Cerebellar nuclear complex (tissue), 1 donor: ENCODE measurements around the gene PSMB3.
"Not testable (repeated sequence)": the region's sequence is repeated elsewhere in the genome, so short reads cannot be mapped to it uniquely, and the experiment has no call there.

Experiments
- DNase-seq, 2 experiments: peaks; one replicate each; lab custom pipeline; 2025; lab: John Stamatoyannopoulos, UW

PSMB3 gene

DNA sequence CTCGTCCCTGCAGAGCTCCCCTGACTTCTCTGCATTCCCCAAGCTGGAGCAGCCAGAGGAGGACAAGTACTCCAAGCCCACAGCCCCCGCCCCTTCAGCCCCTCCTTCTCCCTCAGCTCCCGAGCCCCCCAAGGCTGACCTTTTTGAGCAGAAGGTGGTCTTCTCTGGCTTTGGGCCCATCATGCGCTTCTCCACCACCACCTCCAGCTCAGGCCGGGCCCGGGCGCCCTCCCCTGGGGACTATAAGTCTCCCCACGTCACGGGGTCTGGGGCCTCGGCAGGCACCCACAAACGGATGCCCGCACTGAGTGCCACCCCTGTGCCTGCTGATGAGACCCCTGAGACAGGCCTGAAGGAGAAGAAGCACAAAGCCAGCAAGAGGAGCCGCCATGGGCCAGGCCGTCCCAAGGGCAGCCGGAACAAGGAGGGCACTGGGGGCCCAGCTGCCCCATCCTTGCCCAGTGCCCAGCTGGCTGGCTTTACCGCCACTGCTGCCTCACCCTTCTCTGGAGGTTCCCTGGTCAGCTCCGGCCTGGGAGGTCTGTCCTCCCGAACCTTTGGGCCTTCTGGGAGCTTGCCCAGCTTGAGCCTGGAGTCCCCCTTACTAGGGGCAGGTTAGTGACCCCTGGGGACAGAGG, 36.1 kb upstream of the PSMB3 start:
- no peak for DNase-seq

DNA sequence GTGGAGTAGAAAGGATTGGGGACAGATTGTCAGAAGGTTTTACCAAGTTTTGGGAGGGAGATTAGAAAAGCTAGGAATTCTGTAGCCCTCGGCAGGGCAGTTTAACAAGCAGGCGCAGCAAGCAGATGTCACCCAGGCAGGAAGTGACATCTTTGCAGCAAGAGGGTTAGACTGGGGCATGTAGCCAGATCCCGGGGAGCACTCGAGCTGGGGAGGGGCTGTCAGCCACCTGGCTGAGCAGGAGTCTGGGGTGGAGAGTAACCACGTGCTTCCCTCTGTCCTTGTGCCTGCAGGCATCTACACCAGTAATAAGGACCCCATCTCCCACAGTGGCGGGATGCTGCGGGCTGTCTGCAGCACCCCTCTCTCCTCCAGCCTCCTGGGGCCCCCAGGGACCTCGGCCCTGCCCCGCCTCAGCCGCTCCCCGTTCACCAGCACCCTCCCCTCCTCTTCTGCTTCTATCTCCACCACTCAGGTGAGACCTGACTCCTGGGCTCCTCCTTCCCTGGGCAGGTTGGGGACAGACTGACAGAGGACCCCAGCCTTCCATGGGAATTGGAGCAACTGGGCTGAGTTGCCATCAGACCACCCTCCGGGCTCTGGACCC, 35.3 kb upstream of the PSMB3 start:
- peak in 1 of 2 experiments; percentile 29 for DNase-seq

DNA sequence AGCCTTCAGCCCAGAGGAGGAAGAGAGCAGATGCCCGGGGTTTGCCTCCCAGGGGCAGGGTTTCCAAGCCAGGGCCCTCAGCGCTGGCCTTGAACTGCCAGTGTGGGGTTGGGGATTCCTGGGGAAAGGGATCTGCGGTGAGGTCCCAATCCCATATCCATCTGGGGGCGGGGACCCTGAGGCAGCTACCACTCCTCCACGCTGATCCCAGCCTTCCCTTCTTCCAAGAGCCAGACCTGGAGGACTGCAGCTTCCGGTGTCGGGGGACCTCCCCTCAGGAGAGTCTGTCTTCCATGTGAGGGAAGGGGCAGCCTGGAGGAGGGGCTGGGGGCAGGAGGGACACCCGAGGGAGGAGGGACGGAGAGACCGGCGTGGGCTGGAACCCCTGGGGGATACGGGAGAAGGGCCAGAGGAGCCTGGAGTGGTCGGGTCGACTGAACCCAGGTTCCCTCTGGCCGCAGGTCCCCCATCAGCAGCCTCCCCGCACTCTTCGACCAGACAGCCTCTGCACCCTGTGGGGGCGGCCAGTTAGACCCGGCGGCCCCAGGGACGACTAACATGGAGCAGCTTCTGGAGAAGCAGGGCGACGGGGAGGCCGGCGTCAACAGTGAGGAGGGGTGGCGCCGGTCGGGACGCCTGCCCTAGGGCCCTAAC, 33.1 kb upstream of the PSMB3 start:
- DNase-seq: no peak

DNA sequence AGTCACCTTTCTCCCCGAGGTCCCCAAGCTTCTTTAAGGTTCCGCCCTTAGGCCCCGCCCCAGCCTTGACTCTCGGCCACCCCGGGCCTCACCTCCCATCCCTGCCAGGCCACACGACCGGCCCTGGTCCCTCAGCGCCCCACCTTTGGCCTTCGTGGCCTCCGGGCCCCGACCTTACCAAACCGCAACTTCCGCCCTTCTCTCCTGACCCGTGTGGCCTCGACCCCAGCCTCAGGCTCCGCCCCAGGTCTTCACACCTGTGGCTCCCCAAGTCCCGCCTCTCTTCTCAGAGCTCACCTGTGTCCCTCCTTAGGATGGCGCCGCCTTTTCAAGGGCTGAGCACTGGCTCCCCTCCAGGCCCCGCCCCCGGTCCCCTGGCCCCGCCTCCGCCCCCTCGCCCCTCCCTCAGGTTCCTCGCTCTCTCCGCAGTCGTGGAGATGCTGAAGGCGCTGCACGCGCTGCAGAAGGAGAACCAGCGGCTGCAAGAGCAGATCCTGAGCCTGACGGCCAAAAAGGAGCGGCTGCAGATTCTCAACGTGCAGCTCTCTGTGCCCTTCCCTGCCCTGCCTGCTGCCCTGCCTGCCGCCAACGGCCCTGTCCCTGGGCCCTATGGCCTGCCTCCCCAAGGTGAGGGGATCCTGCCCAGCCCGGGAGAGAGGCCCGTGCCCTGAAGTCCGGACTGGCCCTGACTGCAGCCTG, 32.4 kb upstream of the PSMB3 start:
- no peak for DNase-seq

DNA sequence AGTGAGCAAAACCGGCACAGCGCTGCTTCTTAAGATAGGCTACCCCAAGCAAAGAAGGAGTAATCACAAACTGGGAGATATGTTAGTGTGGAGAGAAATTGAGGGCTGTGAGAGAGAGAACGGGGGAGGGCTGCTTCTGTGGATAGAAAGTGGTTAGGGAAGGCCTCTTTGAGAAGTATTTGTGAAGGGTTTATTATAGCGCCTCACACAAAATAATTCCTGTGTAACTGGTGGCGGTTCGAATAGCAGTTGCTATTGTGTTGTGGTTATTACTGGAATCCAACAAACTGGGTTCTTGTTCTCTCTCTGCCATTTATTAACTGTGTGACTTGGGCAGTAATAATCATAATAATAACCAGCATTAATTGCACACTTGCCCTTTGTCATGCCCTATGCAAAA, 31.6 kb upstream of the PSMB3 start:
- no peak for DNase-seq

DNA sequence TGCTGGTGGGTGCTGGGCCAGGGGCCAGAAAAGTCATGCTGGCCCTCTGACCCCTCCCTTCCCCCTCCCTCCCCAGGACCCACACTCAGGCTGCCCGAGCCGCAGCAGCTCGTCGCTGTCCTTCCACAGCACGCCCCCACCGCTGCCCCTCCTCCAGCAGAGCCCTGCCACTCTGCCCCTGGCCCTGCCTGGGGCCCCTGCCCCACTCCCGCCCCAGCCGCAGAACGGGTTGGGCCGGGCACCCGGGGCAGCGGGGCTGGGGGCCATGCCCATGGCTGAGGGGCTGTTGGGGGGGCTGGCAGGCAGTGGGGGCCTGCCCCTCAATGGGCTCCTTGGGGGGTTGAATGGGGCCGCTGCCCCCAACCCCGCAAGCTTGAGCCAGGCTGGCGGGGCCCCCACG, 30.7 kb upstream of the PSMB3 start:
- DNase-seq: no peak

DNA sequence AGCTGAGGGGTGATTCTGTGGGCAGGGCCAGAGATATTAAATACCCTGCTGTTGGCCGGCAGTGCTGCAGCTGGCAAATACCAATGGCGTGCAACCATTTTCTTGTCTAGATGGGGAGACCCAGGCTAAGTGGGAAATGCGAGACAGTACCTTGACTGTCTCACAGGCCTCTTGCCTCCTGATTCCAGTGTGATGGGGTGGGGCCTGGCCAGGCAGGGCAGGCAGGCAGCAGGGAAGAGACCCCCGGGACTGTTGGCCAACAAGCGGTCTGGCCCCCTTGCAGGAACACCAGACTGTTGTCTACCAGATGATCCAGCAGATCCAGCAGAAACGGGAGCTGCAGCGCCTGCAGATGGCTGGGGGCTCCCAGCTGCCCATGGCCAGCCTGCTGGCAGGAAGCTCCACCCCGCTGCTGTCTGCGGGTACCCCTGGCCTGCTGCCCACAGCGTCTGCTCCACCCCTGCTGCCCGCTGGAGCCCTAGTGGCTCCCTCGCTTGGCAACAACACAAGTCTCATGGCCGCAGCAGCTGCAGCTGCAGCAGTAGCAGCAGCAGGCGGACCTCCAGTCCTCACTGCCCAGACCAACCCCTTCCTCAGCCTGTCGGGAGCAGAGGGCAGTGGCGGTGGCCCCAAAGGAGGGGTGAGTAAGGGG, 28.1 kb upstream of the PSMB3 start:
- no peak for DNase-seq

DNA sequence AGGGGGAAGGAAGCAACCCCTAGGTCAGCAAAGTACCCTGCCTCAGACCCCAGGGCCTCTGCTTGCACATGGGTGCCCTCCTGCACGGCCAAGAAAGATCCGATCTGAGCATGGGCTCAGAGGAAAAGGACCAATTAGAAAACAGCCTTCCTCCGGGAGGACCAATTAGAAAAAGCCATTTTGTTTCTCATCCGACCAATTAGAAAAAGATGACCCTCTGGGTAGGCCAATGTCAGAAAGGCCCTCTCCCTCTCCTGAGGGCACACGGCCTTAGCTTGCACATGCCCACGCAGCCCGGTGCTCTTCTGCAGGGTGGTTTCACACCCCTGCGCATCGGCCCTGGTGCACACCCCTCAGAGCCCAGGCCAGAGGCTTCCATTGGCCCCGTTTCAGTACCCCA, 27.5 kb upstream of the PSMB3 start:
- DNase-seq: no peak

DNA sequence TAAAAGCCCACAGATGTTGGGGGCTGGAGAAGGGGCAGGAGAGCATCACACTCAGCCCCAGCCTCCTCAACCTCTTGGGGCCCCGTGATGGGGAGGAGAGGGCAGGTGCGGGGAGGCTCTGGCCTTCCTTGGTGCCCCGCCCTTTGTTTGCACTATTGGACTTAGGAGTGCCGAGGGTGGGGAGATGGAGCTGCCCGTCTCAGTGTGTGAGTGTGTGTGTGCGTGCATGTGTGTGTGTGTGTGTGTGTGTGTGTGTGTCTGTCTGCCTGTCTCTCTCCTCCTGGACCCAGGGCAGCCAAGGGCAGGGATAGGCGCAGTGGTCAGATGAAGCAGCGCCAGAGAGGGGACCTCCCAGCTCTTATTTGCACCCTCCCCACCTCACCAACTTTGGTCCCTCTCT, 26.4 kb upstream of the PSMB3 start:
- not testable (repeated sequence) for DNase-seq

DNA sequence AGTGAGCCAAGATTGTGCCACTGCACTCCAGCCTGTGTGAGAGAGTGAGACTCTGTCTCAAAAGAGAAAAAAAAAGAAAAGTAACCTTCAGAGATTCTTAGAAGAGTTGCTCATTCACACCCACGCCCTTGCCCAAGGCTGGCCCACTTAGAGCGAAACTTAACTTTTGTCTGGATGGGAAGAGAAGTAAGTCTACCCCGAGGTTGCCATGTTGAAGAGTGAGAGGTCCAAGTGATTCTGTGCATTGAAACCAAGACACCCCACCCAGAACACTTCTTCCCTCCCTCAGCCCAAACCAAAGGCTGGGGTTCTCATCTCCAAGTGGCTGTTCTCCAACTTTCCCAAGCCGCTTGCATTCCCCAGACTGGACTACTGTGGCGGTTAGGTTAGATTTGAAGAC, 24.8 kb upstream of the PSMB3 start:
- no peak for DNase-seq

DNA sequence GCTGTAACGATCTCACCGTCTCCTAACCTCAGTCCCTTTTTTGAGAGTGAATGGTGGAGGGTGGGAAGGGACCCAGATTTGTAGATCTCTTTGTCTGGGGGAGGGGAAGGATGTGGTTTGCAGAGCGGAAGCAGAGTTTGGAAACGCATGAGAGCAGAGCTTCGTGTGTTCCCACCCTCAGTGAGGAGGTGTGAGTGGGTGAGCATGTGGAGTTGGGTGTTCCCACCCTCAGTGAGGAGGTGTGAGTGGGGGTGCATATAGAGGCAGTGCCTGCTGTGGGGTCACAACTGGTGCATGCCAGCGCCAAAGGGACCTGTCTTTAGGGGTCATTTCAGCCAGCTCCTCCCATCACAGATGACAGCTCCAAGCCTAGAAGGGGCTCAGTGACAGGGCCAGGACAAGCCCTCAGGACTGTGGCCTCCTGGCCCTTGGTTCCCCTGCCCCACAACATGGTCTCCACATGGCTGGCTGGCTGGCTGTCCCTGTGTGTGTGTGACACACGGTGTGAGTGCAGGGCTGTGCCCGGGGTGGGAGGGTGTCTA, 24.2 kb upstream of the PSMB3 start:
- no peak for DNase-seq

DNA sequence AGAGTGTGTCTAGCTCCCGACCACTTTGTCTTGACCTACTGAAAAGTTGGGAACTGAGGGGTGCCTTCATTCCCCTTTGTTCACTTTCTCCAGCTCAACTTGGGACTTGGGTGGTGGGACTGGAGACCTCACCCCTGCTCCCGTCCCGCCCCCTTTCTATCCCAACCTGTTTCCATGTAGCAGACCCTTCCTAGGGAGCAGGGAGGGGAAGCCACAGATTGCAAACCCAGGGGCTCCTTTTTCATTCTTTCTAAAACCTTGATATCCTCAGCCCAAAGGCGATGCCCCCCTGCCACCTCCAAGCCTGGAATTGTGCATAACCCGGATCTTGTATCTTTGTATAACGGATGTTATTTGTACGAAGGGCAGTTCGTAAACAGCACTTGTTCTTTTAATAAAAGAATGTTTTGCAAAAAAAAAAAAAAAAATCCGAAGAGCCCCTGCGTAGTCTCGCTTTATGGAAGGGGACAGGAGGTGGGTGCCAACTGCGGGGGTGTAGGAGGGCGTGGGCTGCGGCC, 23.1 kb upstream of the PSMB3 start:
- DNase-seq: no peak

DNA sequence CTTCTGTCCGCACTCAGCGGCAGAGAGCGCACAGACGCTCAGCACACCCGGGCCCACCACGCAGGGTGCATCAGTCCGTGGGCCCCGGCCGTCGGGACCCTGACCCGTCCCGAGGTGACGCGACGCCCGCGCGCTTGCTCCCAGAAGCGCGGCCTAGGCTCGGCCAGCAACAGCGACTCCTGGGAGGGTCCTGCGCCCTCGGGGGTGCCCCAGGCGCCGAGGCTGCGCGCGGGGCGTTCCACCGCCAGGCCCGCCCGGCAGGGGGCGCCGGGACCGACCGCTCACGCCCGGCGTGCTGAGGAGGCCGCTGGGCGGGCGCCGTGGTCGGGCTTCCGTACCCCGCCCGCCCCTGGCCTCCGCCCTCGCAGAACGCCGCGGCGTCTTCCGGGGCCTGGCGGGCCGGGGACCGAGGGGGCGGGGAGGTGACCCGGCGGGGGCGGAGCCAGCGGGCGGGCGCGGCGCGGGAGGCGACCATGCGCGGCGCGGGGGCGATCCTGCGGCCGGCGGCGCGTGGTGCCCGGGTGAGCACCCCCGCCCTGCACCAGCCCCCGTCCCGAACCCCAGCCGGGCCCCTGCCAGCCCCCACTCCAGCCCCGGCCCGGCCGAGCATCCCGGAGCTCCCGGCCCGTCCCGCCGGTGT, 22.5 kb upstream of the PSMB3 start, which contains the start of gene CISD3:
CISD3 (plus strand) TSS at position 456 of the 640 bp plus-strand sequence; CDS start at position 474, 18 bp downstream.
- DNase-seq: no peak

DNA sequence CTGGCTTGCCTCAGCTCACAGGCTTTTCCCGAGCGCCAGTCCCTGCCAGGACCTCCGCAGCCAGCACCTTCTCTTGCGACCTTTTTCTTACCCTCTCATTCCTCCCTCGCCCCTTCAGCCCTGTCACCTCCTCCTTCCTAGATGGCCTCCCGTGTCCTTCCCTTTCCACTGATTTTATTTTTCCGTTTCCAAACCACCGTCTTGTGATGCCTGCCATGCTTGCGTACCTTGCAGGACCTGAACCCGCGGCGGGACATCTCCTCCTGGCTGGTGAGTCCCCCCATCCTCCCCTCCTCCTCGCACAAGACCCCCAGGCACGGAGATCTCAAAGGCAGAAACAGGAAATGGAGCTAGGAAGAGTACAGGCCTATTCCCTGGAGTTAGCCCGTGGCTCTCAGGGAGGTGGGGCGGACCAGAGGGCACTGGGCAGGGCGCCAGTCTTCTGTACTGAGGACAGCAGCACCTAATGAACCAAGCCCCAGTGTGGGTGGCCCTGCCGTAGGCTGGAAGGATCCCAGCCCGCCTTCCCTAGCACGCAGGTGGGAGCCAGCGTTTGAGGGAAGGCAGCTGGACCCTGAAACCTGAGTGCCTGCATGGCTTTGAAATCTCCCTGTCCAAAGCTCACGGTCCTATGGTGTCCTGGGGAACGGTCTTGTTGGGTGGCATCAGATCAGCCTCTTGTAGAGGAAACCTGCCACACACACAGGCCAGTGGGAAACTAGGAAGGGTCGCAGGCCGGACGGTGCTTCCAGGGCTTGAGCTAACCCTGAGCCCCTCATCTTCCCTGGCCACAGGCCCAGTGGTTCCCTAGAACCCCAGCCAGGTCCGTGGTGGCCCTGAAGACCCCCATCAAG, 21.8 kb upstream of the PSMB3 start:
- DNase-seq: no peak

DNA sequence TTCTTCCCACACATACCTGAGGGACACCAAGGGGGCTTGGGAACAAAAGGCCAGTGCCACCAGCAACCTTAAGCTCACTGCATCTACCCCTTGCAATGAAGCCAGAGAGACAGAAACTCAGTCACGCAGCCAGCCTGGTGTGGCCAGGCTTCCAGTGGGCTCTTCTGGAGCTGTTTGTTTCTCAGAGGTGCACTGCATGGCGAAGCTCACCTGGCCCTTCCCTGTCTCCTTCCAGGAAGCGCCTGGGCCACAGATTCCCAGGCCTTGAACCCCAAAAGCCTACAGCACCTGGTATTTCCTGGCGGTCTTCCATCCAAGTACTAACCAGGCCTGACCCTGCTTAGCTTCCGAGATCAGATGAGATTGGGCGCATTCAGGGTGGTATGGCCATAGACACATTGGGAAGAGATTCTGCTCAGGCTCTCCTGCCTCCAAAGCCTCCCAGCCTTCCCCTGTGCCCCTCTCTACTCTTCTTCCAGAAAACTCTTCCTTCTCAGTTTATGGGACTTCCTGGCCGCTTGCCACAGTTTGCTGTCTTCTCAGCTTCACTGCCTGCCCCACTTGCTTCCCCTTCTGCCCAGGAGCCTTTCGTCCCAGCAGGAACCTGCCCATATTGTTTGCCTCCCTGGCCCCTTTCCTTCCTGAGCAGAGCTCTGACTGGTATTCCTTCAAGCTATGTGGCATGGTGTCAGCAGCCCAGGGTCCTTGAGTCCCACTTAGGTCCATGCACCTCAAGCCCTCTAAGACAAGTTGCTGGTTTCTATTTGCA, 20.8 kb upstream of the PSMB3 start:
- DNase-seq: no peak

DNA sequence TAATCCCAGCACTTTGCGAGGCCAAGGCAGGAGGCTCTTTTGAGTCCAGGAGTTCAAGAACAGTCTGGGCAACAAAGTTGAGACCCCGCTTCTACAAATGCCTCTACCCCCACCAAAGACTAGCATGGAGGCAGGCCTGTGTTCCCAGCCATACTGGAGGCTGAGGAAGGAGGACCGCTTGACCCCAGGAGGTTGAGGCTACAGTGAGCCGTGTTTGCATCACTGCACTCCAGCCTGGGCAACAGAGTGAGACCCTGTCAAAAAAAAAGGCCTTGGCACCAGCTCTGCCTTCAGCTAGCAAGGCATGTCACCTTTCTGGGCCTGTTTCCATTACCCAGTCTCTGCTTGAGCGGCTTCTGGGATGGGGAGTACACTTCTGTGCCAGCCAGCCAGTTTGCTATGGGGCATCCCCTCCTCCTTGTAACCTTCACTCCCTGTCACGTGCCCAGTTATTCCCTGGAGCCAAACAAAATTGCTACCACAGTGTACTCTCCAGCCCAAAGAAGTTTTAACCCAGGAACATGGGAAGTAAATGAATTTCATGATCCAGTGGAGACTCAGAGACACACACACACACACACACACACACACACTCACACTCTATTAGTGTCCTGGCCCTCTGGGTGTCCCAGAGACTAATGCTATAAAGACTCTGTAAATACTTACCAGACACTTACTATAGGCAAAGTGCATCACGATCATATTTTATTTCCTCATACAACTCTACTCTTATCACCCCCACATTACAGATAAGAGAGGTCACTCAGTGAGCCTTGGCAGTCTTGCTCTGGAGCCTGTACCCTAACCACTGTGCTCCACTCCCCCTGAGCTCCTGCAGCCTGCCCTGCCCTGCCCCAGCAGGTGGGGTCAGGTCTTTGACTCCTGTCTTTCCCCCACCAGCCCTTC, 19.9 kb upstream of the PSMB3 start:
- no peak for DNase-seq

DNA sequence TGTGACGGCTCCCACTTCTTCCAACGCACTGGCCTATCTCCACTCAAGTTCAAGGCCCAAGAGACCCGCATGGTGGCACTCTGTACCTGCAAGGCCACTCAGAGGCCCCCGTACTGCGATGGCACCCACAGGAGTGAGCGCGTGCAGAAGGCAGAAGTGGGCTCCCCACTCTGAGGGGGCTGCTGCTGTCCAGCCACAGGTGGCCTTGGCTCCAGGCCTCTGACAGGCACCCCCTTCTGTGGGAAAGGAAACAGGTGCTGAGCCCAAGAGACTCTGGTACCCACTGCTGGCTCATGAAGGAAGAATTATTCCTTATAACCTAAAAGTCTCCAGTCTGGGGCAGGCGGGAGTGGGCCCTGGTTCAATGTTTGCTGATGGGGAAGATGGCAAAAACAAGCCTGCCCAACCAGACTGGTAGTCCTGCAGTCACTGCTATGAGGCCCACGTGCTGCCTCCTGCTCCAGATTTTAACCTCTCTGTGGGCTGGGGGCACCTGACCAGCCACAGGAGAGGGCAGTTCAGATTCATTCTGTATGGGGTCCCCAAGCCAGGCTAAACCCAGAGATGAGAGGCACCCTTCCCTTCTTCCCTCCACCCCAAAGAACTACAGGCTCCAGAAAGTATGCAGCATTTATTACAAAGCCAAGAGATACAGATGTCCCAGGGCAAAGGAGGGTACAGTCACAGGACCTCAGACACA, 19.1 kb upstream of the PSMB3 start:
- no peak for DNase-seq
